Uterus (tissue), 4 donors: ENCODE results near the gene NR2F1. TPM values are rescaled to one million over a fixed set of nuclear protein-coding genes. Genes with fewer than 3 reads are reported as not detected.

ENCODE experiments used
- DNase-seq, 2 donors: peaks; one replicate each; pipeline ENCODE4 v3.0.0-alpha.2; 2019 to 2020
- H3K27ac ChIP-seq, 2 donors: fragments of 200-600 bp; sonication (generic); 1 replicate in 1 of 2; 2 replicates in 1 of 2; pipeline ENCODE4 v1.5.1; 2016 to 2018
- H3K27me3 ChIP-seq, 2 donors: fragments of 200-600 bp; sonication (generic); one replicate each; pipeline ENCODE4 v1.5.1; 2018 to 2019; ENCODE audit warnings: control low read depth in 1 of 2
- H3K36me3 ChIP-seq, 2 donors: fragments of 200-600 bp; sonication (generic); one replicate each; pipeline ENCODE4 v1.5.1; 2019; ENCODE audit warnings: control low read depth in 1 of 2
- H3K4me1 ChIP-seq, 2 donors: fragments of 200-600 bp; sonication (generic); one replicate each; pipeline ENCODE4 v1.5.1; 2018 to 2019; ENCODE audit warnings: control low read depth in 1 of 2
- H3K4me3 ChIP-seq, 2 donors: fragments of 200-600 bp; sonication (generic); 1 replicate in 1 of 2; 2 replicates in 1 of 2; pipeline ENCODE4 v1.5.1; 2018 to 2019; ENCODE audit warnings: mild to moderate bottlenecking in 1 of 2
- H3K9me3 ChIP-seq, 2 donors: fragments of 200-600 bp; sonication (generic); one replicate each; pipeline ENCODE4 v1.5.1; 2019; ENCODE audit warnings: control low read depth in 1 of 2
- POLR2A ChIP-seq, 2 donors: fragments of 450-650 bp; IDR thresholded peaks; one replicate each; pipeline ENCODE4 v1.6.1; 2016; ENCODE audit warnings: antibody characterized with exemption in 2 of 2, mild to moderate bottlenecking in 1 of 2, moderate library complexity in 1 of 2
- intact Hi-C: fragments of 100-400 bp; cut with DNase I; formaldehyde crosslinking; loops from one replicate; pipeline ENCODE4 v1.15.1; 2023; ENCODE audit warnings: low total_unique reads
- total RNA-seq, 4 donors: library from RNA; depleted of rRNA in 3 of 4; stranded (reverse); fragments of >200 nt in 3 of 4; gene quantifications; one replicate each; pipeline versions ENCODE4 v1.1.0 to v1.2.4, GENCODE V29; 2014 to 2023
- TF ChIP-seq, protein P1 (sequence below), 4 experiments: fragments of 200-600 bp in 2 of 4; fragments of 450-650 bp in 2 of 4; sonication (generic) in 2 of 4; IDR thresholded peaks; one replicate each; pipeline ENCODE4 v1.5.1; 2016 to 2019; ENCODE audit warnings: antibody characterized with exemption in 4 of 4, mild to moderate bottlenecking in 2 of 4, moderate library complexity in 1 of 4
- donor health status: DM: yes; HTN: yes; CAD: no.

The NR2F1 gene
- total RNA-seq, 4 donors from 2014 or later, result 26.8 to 55.0 (median 40.6) TPM

DNA sequence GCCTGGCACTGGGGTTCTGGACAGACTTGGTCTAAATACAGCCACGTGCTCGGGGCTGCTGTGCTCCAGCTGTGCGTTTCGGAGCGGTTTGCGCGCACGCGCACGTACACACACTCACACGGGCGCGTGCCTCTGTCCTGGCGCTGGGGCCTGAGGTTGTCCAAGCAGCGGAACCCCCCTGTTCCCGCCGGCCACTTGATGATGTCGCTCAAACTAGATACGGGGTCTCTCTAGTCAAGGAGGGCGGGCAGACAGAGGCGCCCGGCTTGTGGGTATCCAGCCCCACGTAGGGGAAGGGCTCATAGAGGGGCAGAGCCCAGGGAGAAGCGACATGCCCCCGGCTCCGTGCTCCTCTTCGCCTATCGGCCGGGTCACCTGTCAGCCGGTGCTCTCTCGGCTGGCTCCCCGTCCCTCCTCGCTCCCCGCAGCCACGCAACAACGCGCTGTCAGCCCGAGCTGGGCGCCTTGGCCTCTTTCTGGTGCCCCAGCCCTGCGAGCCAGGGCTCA lies 10.9 kb upstream of the NR2F1 start:
- no peaks in the 10 kb centered on the region for H3K27me3 ChIP-seq
- DNase-seq, result peak in 1 of 2 donors; percentile 26
- no peaks in the 10 kb centered on the region for H3K4me1 ChIP-seq
- TF ChIP-seq, protein P1, sequence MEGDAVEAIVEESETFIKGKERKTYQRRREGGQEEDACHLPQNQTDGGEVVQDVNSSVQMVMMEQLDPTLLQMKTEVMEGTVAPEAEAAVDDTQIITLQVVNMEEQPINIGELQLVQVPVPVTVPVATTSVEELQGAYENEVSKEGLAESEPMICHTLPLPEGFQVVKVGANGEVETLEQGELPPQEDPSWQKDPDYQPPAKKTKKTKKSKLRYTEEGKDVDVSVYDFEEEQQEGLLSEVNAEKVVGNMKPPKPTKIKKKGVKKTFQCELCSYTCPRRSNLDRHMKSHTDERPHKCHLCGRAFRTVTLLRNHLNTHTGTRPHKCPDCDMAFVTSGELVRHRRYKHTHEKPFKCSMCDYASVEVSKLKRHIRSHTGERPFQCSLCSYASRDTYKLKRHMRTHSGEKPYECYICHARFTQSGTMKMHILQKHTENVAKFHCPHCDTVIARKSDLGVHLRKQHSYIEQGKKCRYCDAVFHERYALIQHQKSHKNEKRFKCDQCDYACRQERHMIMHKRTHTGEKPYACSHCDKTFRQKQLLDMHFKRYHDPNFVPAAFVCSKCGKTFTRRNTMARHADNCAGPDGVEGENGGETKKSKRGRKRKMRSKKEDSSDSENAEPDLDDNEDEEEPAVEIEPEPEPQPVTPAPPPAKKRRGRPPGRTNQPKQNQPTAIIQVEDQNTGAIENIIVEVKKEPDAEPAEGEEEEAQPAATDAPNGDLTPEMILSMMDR (IDR thresholded peaks at IDR 0.05), result no peak
- TF ChIP-seq POLR2A (IDR thresholded peaks at IDR 0.05), result no peak
- H3K9me3 ChIP-seq, result no peaks in the 10 kb centered on the region
- intact Hi-C loops, result no loop called here
- peak overlapping the region in 1 of 2 donors; percentile 14 for H3K4me3 ChIP-seq
- no peaks in the 10 kb centered on the region for H3K36me3 ChIP-seq
- peak overlapping the region in 1 of 2 donors; percentile 17 for H3K27ac ChIP-seq

DNA sequence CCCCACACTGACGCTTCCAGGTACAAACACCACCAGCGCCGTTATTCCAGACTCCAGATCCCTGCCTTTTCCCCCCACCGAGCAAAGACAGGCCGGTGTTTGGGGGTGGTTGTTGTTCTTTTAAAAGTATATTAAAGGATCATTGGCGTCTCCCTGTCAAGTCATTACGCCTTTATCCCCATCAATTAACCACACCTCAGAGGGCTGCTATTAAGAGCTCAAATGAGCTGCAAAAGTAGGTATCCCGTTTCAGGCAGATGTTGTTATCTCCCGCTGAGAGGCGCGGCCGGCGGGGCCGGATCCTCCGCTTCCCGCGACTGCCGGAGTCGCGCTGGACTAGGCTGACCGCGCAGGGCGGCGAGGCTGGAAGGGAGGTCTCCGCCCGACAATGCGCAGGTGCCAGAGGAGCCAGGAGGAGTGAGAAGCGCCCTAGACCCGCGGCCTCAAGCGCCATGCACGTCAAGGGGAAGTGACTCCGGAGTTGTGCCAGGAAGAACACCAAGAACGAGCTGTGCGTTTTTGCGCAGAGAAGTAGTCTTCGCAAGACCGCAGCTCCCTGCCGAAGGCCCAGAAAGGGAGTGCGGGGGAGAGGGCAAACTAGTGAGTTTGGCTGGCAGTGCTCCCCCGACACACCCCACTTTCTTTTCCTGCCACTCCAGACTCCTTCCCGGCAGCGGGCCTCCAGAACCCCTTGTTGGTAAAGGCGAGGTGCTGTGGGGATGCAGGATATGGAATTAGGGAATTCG lies 10.2 kb upstream of the NR2F1 start:
- Histone ChIP-seq H3K27ac (peak overlapping the region in 1 of 2 donors; percentile 17), H3K4me1 (no peaks in the 10 kb centered on the region), H3K36me3 (no peaks in the 10 kb centered on the region), H3K27me3 (no peaks in the 10 kb centered on the region), H3K9me3 (no peaks in the 10 kb centered on the region), H3K4me3 (peak overlapping the region in 1 of 2 donors; percentile 14)
- intact Hi-C loops, result no loop called here
- peak in 1 of 2 donors; percentile 18 for DNase-seq
- TF ChIP-seq, protein P1 (IDR thresholded peaks at IDR 0.05), result no peak
- no peak for TF ChIP-seq POLR2A (IDR thresholded peaks at IDR 0.05)

DNA sequence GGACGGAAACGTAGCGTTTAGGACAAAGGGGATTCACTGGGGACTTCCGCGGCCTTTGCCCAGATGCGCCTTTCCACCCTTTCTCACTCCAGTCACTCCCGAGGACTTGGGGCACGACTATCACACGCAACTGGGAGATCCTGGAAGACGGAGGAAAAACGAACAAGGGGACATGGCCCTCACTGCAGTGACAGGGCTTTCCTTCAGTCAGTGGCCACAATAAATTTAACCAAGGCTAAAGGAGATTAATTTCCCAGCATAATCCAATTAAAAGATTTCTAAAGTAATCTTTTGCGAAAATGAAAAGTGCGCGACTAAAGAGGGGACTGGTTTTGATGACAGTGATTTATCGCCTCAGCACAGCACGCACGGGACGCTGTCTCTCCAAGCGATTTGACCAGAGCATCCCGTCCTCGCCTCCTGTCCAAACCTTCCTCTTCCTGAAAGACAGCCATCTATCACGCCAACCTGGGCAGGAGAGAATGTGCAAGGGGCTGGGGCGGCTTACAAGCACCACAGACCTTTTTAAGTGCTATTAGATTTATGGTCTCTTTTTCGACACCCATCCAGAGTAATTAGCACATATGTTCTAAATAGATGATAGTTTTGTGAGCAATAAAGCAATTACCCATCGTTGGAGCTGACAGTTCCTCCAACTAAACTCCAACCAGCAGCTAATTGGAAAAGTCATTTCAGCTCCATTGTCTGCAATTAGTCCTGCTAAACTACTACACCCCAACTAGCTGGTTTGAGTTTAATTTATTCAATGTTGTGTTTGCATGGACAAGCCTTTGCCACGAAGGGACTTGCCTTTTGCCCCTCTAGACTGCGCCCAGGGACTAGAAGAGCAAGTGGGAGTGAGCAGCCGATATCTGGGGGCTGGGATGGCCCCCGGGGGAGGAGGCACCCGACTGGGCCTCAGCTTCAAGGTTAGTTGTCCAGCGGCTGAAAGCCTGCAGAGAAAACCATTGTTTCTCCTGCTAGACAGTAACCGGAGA lies 9.4 kb upstream of the NR2F1 start:
- Histone ChIP-seq H3K4me3 (no peak overlapping the region), H3K27me3 (no peaks in the 10 kb centered on the region), H3K4me1 (no peaks in the 10 kb centered on the region), H3K27ac (peak overlapping the region; percentile 61 to 63), H3K9me3 (no peaks in the 10 kb centered on the region), H3K36me3 (no peaks in the 10 kb centered on the region)
- DNase-seq, result no peak
- intact Hi-C loops, result no loop called here
- TF ChIP-seq, protein P1 (IDR thresholded peaks at IDR 0.05), result no peak
- TF ChIP-seq POLR2A (IDR thresholded peaks at IDR 0.05), result no peak

DNA sequence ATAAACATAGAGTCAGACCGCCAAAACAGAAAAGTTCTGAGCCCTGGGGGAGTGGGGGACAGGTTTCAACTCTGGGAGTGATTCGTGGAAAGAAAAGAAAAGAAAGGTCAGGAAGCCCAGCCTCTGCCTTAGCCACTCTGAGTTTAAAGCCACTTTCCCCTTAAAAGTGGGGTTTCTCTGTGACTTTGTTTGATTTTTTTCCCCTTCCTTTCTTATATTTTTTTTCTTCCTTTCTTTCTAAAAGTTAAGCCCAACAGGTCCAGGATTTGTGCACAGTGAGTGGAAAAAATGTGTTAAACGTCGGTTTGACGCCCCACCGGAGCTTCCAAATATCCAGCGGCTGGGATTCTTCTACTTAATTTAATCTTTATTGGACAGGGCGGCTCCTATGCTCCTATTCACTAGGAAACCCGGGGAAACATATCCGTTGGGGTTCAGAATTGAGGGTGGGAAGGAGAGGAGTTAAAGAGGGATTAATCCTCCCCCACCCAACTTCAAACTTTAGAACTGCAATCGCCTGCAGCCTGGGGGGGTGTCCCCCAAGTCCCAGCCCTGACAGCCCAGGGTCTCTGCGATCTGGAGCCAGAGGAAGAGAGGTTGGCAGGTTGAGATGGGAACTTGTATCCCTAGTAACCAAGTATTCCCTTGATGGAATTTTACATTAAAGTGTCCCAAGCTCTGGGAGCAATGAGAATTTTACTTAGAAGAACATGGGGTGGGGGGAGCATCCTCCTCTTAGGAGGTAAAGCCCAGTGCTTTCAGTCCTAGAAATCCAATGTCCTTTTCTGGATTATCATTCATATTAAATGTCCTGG lies 8.3 kb upstream of the NR2F1 start:
- DNase-seq, result peak in 1 of 2 donors; percentile 33
- H3K4me3 ChIP-seq, result peak overlapping the region in 1 of 2 donors; percentile 0
- no peaks in the 10 kb centered on the region for H3K36me3 ChIP-seq
- H3K27me3 ChIP-seq, result no peaks in the 10 kb centered on the region
- intact Hi-C loops, result loop anchor here (5.0 kb wide), 1 partner anchor 42 kb away; no protein-coding TSS in a partner anchor
- no peak for TF ChIP-seq POLR2A (IDR thresholded peaks at IDR 0.05)
- TF ChIP-seq, protein P1 (IDR thresholded peaks at IDR 0.05), result no peak
- H3K4me1 ChIP-seq, result no peaks in the 10 kb centered on the region
- peak overlapping the region; percentile 61 to 63 for H3K27ac ChIP-seq
- no peaks in the 10 kb centered on the region for H3K9me3 ChIP-seq
